Occipital lobe (tissue), 2 donors: ENCODE measurements around the gene CCDC13. TPM values are rescaled to one million over a fixed set of nuclear protein-coding genes. Genes with fewer than 3 reads are reported as not detected.
A peak's percentile ranks its signal among the peaks of the same experiment; 100 is the strongest.
"Not testable (repeated sequence)": the region's sequence is repeated elsewhere in the genome, so short reads cannot be mapped to it uniquely, and the experiment has no call there.

Experiments
- DNase-seq: peaks from one replicate; lab custom pipeline; 2025; lab: John Stamatoyannopoulos, UW
- total RNA-seq: library from RNA; depleted of rRNA; stranded (reverse); fragments of >200 nt; gene quantifications from one replicate; pipeline ENCODE4 v1.2.3, GENCODE V29; 2014

CCDC13 gene, protein sequence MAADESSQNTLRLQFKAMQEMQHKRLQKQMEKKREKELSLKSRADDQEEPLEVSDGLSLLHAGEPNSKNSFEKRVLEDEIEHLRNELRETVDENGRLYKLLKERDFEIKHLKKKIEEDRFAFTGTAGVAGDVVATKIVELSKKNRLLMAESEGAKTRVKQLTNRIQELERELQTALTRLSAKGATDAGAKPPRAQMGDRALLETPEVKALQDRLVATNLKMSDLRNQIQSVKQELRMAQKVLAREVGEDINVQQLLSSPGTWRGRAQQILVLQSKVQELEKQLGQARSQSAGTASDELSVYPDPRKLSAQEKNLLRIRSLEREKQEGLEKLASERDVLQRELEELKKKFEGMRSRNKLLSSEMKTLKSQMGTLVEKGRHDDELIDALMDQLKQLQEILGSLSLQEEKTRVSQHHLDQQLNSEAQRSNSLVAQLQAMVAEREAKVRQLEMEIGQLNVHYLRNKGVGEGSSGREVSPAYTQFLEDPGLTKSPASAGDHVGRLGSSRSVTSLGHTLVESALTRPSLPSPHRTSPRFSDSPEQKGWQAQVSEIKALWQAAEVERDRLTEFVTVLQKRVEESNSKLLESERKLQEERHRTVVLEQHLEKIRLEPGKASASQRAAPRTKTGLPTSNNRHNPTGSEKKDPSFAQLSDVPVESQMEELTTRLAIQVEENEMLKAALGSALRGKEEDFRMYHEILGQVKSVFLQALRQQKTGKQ
- total RNA-seq, result 3.6 TPM

DNA sequence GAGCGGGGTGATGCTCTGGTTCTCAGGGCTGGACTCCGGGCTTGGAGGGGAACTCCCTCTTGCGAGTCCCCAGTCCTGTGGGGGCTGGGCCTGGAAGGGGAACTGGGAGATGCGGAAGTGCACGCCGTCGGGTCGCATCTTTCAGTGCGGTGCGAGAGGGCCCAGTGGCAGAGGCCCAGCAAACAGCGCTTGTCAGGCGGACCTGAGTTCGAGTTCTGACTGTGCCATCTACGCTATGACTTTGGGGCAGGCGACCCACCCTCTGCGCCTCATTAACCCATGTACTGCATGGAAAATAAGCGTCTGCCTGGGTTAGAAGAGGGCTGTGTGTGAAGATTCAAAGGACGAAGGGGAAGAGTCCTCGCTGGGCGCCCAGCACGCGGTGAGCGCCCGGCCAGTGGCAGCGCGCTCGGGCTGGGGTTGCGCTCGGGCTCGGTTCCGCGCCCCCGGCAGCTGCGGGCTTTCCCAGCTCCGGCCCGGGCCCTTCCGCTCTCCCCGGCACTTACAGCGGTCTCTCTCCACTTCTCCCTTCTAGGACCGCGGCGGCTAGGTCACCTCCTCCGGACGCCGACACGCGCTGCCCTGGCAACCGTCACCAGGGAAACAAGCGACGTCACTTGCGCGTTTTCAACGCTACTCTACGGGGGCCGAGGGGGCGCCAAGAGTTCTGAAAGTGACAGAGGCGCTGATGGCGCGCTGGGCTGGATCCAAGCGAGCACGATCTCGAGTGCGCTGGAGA lies at the start of gene CCDC13:
Gene CCDC13 (minus strand): TSS at position 584 of the 739 bp plus-strand sequence. CDS start 14,908 bp downstream, outside the sequence.
- peak; percentile 86 for DNase-seq

DNA sequence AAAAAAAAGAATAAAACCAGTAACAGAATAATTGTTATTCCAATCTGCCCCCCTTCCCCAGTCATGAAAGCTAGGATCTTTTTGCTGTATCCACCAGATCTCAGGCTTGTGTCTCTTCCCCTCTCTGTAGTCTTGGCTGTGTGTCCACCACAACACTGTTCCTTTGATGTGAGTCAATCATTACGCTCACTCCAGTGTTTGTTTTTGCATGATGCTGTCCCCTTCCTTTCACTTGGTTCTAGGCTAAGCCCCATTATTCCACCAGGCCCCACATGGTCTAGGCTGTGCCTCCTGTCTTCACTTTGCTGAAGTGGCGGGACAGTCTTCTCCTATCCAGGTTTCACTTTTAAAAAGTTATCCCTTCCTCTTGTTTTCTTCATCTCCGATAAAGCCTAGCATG lies 49.8 kb upstream of the CCDC13 start:
- DNase-seq, result no peak

- DNase-seq, result no peak
Measured at GRCh38 chr3:42820746-42821051, 47.6 kb upstream of the CCDC13 start.

- DNase-seq, result no peak
Measured at GRCh38 chr3:42819351-42819965, 46.4 kb upstream of the CCDC13 start.

DNA sequence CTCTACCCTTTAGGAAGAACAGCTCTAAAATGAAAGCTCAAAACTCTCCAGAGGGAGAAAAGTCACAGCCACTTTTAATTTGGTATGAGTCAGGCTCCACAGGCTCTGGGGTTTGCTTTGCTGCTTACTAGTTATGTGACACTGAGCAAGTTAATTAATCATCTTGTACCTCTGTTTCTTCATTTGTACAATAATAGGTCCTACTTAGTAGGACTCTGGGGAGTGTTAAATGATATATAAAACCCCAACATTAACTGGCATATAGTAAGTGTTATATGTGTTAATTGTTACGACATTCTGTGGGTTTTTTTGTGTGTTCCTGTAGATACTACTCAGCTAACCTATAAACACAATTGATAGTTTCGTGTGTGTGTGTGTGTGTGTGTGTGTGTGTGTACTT lies 42.8 kb upstream of the CCDC13 start:
- DNase-seq, result no peak

DNA sequence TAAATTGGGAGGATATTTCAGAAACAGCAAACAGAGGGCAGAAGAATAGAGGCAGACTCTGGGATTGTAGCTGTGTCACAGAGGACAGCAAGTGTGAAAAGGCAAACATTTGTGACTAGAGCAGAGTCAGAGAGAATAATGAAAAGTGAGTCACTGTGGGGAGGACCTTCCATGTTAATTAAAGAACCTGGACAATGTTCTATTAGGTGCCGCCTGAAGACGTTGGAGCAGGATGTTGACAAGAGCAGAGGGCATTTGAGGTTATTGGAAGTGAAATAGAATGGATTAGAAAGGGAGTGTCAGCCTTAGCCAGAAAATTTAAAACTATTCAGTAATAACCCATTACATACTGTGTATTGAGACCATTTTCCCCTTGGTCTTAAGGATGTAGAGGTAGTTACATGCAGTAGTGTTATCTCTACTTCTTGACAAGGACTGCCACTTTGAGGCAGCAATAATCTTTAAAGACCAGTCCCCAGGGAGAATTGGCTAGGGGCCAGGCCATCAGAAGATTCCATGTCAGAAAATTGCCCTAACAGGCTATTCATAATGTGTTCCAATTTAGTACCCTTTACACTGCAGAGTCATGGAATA lies 42.0 kb upstream of the CCDC13 start:
- DNase-seq, result no peak

GRCh38 chr3:42814246-42814645 lies 41.2 kb upstream of the CCDC13 start:
- DNase-seq, result no peak

GRCh38 chr3:42811118-42811883 lies 38.2 kb upstream of the CCDC13 start:
- DNase-seq, result not testable (repeated sequence)

DNA sequence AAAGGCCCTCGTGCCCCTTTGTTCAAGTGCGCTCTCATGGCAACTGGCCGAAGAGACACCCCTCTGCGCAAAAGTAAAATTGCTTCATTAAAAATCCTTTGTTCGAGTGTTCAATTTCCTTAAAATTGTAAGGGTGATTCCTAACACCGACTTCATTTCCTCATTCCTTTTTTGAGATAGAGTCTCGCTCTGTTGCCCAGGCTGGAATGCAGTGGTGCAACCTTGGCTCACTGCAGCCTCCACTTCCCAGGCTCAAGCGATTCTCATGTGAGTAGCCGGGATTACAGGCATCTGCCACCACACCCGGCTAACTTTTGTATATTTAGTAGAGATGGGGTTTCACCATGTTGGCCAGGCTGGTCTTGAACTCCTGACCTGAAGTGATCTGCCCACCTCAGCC lies 37.7 kb upstream of the CCDC13 start:
- DNase-seq, result not testable (repeated sequence)

DNA sequence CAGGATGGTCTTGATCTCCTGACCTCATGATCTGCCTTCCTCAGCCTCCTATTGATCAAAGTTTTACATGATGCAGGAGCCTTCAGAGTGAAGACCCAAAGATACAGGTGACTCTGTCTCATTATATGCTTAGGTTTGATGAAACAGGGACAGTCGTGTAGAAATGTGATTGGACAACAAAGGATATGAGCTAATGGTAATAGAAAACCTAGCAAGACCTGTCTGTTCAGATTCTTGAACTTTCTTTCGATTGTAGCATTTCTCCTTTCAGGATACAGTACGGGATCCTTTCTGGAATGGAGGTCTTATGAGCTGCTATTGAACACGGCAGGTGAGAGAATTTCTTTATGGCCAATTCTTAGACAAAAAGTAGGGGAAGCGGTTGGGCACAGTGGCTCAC lies 36.1 kb upstream of the CCDC13 start, which contains the start of gene ACKR2:
Gene ACKR2 (plus strand): TSS at position 244 of the 400 bp plus-strand sequence. CDS start 55,058 bp downstream, outside the sequence.
- DNase-seq, result no peak

GRCh38 chr3:42807929-42808328 lies 34.9 kb upstream of the CCDC13 start:
- no peak for DNase-seq

DNA sequence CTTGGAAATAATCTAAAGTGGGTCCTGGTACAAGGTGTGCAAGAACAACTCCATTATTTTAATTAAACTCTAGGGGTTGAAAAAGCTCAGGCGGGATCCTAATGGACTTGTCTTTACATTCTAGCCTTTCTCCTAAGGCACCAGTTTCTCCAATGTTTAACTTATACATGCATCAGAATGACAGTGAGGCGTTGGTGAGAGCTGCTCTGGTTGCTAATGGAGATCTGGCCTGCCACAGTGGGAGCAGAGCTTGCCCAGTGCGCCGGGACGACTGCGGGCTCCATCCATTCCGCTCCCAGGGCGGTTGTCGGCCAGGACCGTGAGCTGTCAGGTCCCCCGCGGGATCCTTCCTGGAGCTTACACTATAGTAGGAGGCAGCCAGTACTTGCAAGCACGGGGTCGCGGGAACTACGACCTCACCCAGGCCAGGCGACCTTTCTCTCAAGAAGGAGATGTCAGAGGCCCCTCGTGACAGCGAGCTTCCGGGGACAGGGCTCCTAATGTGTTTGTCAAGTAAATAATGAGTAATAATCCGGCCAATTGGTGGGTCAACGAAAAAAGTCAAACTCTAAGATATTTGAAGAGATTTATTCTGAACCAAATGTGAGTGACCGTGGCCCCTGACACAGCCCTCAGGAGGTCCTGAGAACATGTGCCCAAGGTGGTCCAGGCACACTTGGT lies 32.2 kb upstream of the CCDC13 start:
- DNase-seq, result no peak

GRCh38 chr3:42804831-42805132 lies 31.7 kb upstream of the CCDC13 start:
- DNase-seq, result no peak

GRCh38 chr3:42804106-42804830 lies 31.2 kb upstream of the CCDC13 start, which contains the start of gene HIGD1A:
HIGD1A (minus strand) TSS chr3:42804490; CDS start chr3:42794253, 10,237 bp downstream.
- DNase-seq, result peak; percentile 97

- DNase-seq, result no peak
Measured at GRCh38 chr3:42803414-42804105, 30.5 kb upstream of the CCDC13 start.

GRCh38 chr3:42802876-42803413 lies 29.9 kb upstream of the CCDC13 start:
- no peak for DNase-seq

DNA sequence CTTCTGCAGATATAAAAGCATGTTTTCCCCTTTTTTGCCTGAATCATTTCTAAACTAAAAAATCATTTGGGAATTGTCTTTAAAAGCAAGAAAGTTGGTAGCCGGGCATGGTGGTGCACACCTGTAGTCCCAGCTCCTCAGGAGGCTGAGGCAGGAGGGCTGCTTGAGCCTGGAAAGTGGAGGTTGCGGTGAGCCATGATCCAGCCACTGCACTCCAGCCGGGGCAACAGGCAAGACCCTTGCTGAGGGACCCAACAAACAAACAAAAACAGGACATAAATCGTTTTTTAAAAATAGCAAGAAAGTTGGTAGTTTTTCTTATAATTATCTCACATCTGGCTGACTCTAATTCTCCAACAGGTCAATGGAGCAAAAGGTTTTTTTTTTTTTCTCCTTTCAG lies 28.7 kb upstream of the CCDC13 start:
- no peak for DNase-seq

- no peak for DNase-seq
Measured at GRCh38 chr3:42801048-42801620, 28.1 kb upstream of the CCDC13 start.
